Measurements from ENCODE around the gene POLR2F. TPM values are rescaled to one million over a fixed set of nuclear protein-coding genes. Genes with fewer than 3 reads are reported as not detected.
A peak's percentile ranks its signal among the peaks of the same experiment; 100 is the strongest.

POLR2F gene
- total RNA-seq, 2 experiments from 2014 or later: 20.2 to 21.1 TPM

DNA sequence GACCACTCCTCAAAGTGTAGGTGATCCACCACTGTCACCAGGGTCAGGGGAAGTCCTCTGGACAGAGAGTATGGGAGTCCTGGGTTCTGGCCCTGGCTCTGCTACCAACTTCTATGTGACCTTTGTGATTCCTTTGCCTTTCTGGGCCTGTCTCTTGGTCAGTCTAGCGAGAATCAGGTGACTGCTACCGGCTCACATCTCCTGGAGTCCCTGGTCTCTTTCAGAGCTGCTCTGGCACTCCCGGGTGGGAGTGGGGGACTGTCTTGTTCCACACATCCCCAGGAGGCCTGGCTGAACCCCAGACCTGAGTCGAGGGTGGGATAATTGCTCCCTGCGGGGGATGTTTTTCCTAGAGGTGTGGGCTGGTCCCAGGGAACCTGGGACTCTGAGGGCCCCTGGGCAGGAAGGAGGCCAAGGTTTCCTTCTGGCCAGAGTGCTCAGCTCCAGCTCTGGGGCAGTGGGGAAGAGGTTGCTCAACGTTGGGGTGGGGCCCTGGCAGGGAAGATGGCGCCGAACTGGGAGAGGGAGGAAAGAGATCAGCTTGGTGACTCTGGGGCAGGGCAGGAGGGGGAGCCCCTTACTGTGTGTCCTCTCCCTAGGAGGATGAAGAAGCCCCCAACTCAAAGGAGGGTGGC is 28.8 kb downstream of the POLR2F start:
- Histone ChIP-seq H3K36me3 (ENCODE audit: insufficient read depth, low read length) (no peaks in the 10 kb centered on the region), H3K4me3 (ENCODE audit: low read length) (no peak overlapping the region), H3K9me3 (ENCODE audit: control insufficient read depth in 1 of 2, insufficient read depth in 1 of 2, low read length in 2 of 2) (peaks cover 0 to 4% of the 10 kb centered on the region in 2 experiments), H3K4me1 (ENCODE audit: insufficient read depth, low read length) (no peaks in the 10 kb centered on the region), H3K27me3 (ENCODE audit: control insufficient read depth in 1 of 2, insufficient read depth in 2 of 2, low read length in 2 of 2) (no peaks in the 10 kb centered on the region), H3K27ac (ENCODE audit: low read depth in 1 of 2, low read length in 2 of 2) (no peak overlapping the region)
- ATAC-seq (ENCODE audit: poor library complexity): no peak
- intact Hi-C loops (cut with DNase I, micrococcal nuclease): no loop called here
- CTCF ChIA-PET: no interaction called here
- Mint-ChIP-seq H3K27ac (no peak overlapping the region), H3K27me3 (no peaks in the 10 kb centered on the region), H3K4me1 (ENCODE audit: low read depth) (no peaks in the 10 kb centered on the region), H3K9me3 (no peaks in the 10 kb centered on the region), H3K4me3 (no peak overlapping the region), H3K36me3 (ENCODE audit: low read depth) (peaks cover 7% of the 10 kb centered on the region)
- TF ChIP-seq, protein P1, sequence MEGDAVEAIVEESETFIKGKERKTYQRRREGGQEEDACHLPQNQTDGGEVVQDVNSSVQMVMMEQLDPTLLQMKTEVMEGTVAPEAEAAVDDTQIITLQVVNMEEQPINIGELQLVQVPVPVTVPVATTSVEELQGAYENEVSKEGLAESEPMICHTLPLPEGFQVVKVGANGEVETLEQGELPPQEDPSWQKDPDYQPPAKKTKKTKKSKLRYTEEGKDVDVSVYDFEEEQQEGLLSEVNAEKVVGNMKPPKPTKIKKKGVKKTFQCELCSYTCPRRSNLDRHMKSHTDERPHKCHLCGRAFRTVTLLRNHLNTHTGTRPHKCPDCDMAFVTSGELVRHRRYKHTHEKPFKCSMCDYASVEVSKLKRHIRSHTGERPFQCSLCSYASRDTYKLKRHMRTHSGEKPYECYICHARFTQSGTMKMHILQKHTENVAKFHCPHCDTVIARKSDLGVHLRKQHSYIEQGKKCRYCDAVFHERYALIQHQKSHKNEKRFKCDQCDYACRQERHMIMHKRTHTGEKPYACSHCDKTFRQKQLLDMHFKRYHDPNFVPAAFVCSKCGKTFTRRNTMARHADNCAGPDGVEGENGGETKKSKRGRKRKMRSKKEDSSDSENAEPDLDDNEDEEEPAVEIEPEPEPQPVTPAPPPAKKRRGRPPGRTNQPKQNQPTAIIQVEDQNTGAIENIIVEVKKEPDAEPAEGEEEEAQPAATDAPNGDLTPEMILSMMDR (IDR thresholded peaks at IDR 0.05): no peak
- no peak for DNase-seq
- POLR2A ChIA-PET: no interaction called here

DNA sequence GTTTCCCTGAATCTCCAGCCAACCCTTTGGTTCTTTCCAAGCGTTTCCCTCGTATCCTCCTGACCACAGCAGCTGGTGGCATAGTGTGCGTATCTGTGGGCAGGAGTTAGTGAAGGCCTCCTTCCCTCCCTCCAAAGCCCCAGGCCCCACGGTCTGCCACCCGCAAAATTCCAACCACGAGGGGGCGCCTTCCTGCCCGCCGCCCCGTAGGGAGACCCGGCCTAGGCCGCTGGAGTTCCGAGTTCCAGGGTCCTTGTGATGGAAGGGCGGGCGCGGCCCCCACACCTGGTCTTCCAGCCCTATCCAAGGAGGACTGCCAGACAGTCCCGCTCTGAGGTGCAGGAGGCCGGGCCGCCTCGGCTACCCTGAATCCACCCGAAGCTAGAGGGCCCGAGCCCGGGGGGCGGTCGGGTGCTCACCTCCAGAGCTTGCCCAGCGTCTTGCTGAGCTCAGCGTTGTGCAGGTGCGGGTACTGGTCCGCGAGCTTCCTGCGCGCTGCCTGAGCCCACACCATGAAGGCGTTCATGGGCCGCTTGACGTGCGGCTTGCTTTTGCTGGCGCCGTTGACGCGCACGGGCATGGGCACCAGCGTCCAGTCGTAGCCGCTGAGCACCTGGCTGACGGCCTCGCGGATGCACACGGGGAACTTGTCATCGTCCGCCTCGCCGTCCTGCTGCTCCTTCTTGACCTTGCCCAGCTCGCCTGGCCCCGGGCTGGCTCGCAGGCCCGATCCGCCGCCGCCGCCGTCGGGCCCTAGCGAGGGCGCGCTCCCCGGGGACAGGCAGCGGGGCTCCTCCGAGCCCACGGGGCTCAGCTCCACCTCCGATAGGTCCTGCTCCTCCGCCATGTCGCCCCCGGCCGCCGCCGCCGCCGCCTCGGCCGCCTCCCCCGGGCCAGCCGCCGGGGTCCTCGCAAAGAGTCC is 29.7 kb downstream of the POLR2F start:
- H3K4me3 ChIP-seq (ENCODE audit: low read length): no peak overlapping the region
- no peaks in the 10 kb centered on the region for H3K9me3 Mint-ChIP-seq
- H3K27ac ChIP-seq (ENCODE audit: low read depth in 1 of 2, low read length in 2 of 2): no peak overlapping the region
- H3K27me3 ChIP-seq (ENCODE audit: control insufficient read depth in 1 of 2, insufficient read depth in 2 of 2, low read length in 2 of 2): no peaks in the 10 kb centered on the region
- H3K4me3 Mint-ChIP-seq: no peak overlapping the region
- no peaks in the 10 kb centered on the region for H3K4me1 Mint-ChIP-seq (ENCODE audit: low read depth)
- CTCF ChIA-PET: no interaction called here
- no peak for ATAC-seq (ENCODE audit: poor library complexity)
- no peak for DNase-seq
- POLR2A ChIA-PET: no interaction called here
- TF ChIP-seq, protein P1 (IDR thresholded peaks at IDR 0.05): peak; percentile 15
- intact Hi-C loops (cut with DNase I, micrococcal nuclease): no loop called here
- H3K27ac Mint-ChIP-seq: no peak overlapping the region
- peaks cover 0 to 4% of the 10 kb centered on the region in 2 experiments for H3K9me3 ChIP-seq (ENCODE audit: control insufficient read depth in 1 of 2, insufficient read depth in 1 of 2, low read length in 2 of 2)
- no peaks in the 10 kb centered on the region for H3K27me3 Mint-ChIP-seq
- H3K36me3 Mint-ChIP-seq (ENCODE audit: low read depth): peaks cover 7% of the 10 kb centered on the region
- no peaks in the 10 kb centered on the region for H3K36me3 ChIP-seq (ENCODE audit: insufficient read depth, low read length)
- no peaks in the 10 kb centered on the region for H3K4me1 ChIP-seq (ENCODE audit: insufficient read depth, low read length)

DNA sequence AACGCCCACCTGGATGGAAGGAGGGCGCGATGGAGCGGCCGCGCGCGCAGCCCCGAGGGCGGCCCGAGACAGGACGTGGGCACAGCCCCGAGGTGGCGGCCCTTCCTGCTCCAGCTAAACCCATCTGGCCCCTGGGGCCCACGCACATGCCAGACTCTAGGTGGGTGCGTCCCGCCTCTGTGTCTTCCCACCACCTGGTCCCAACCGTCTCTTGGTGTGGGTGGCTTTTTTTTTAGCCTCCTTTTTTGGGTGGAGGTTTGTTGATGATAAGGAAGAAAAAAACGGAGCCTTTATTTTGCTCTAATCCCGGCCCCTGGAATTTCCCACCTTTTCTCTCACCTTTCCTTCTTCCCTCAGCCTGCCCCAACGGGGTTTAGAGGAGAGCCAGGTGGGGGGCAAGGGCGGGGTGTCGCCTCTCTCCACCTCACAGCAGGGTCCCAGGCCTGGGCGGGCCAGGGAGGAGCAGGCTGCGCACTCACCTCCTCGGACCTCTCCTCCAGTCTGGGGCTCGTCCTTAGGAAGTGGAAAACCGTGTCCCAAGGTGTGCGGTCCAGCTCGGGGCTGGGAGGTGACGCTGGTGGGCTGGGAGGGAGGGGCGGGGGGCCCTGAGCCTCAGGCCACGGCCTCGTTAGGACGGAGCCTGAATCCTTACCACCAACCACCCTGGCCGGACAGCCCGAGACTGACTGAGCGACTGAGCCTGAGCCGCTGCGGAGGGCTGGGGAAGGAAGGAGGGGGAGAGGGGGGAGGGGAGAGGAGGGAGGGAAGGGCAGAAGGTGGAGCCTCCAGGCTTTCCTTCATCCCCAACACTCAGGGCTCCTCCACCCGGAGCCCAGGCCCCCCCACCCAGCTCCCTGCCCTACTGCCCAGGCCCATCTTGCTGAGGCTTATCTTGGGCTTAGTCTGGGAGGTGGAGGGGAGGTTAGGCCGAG is 30.6 kb downstream of the POLR2F start, which contains the start of gene SOX10:
TSS of gene SOX10 (minus strand) at position 696 of the 932 bp plus-strand sequence. CDS start 771 bp downstream, outside the sequence.
- TF ChIP-seq, protein P1 (IDR thresholded peaks at IDR 0.05): no peak
- Mint-ChIP-seq H3K9me3 (no peaks in the 10 kb centered on the region), H3K4me3 (no peak within 1 kb of the TSS), H3K4me1 (ENCODE audit: low read depth) (no peaks in the 10 kb centered on the region), H3K36me3 (ENCODE audit: low read depth) (peaks cover 7% of the 10 kb centered on the region), H3K27ac (no peak within 1 kb of the TSS), H3K27me3 (no peaks in the 10 kb centered on the region)
- DNase-seq: no peak
- Histone ChIP-seq H3K27me3 (ENCODE audit: control insufficient read depth in 1 of 2, insufficient read depth in 2 of 2, low read length in 2 of 2) (no peaks in the 10 kb centered on the region), H3K4me3 (ENCODE audit: low read length) (no peak within 1 kb of the TSS), H3K9me3 (ENCODE audit: control insufficient read depth in 1 of 2, insufficient read depth in 1 of 2, low read length in 2 of 2) (peaks cover 0 to 4% of the 10 kb centered on the region in 2 experiments), H3K36me3 (ENCODE audit: insufficient read depth, low read length) (no peaks in the 10 kb centered on the region), H3K27ac (ENCODE audit: low read depth in 1 of 2, low read length in 2 of 2) (no peak within 1 kb of the TSS), H3K4me1 (ENCODE audit: insufficient read depth, low read length) (no peaks in the 10 kb centered on the region)
- no peak for ATAC-seq (ENCODE audit: poor library complexity)
- intact Hi-C loops (cut with DNase I, micrococcal nuclease): no loop called here
- POLR2A ChIA-PET: interaction anchor here (0.6 kb wide), 1 partner anchor 41 kb away, joined by 3 read pairs; no protein-coding TSS in a partner anchor
- CTCF ChIA-PET: no interaction called here
